ENCODE measurements around the gene GPR156.

GPR156 gene

DNA sequence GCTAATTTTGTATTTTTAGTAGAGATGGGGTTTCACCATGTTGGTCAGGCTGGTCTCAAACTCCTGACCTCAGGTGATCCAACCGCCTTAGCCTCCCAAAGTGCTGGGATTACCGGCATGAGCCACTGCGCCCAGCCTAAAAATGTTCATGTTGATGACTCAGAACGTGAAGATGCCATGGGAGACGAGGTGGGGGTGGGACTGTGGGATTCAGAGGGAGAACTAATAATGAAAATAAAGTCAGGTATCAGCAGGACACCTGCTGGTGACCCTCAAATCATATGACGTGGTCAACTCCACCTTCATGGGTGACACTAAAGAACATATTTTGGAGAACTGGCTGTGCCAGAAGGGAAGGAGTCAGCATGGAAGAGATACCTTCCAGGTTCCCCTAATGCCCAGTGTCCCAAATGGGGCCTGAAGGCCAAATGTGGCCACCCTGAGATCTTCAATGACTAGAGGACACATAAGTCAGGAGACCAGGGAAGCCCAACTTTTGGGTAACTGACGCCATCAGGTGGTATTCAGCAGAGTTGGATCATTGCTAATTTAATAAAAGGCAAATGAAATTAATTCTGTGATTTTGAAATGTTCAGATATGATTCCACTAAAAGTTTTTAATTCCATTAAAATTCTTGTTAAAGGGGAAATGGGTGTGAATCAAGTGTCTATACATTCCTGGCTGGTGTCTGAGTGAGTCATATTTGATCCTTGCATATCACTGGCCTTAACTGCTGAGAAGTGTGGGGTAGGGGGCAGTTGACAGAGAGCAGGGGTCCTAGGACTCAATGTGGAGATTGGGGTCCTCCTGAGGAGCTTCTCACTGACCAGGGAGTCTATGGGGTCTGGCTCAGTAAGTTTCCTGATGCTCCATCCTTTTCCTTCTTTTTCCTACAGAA, 102.2 kb downstream of the GPR156 start:
- Histone ChIP-seq H3K79me2 (ENCODE audit: low read length) (no peaks in the 10 kb centered on the region), H3K4me2 (ENCODE audit: low read depth, low read length) (no peak overlapping the region), H3K4me1 (ENCODE audit: low read length) (no peaks in the 10 kb centered on the region), H3K9ac (ENCODE audit: low read length) (no peak overlapping the region), H3K27ac (ENCODE audit: low read length) (no peak overlapping the region), H4K20me1 (ENCODE audit: insufficient read depth, low read length) (no peaks in the 10 kb centered on the region), H3K36me3 (replicated peaks; ENCODE audit: insufficient read depth, low read length) (no peaks in the 10 kb centered on the region), H3K4me3 (ENCODE audit: low read length) (no peak overlapping the region), H3K9me2 (replicated peaks; ENCODE audit: insufficient read depth, low read length) (no peaks in the 10 kb centered on the region), H3K9me3 (replicated peaks; ENCODE audit: insufficient read depth, low read length) (no peaks in the 10 kb centered on the region), H2AFZ (ENCODE audit: low read length) (no peak overlapping the region), H3F3A (ENCODE audit: insufficient read depth, low read length) (no peaks in the 10 kb centered on the region), H3K27me3 (replicated peaks; ENCODE audit: insufficient read depth, low read length) (no peaks in the 10 kb centered on the region)
- TF ChIP-seq EZH2phosphoT487 (IDR thresholded peaks at IDR 0.05; ENCODE audit: low read length) (no peak), EZH2 (optimal IDR thresholded peaks at IDR 0.05; ENCODE audit: low read depth, low read length) (no peak)
- TF ChIP-seq, protein P1, sequence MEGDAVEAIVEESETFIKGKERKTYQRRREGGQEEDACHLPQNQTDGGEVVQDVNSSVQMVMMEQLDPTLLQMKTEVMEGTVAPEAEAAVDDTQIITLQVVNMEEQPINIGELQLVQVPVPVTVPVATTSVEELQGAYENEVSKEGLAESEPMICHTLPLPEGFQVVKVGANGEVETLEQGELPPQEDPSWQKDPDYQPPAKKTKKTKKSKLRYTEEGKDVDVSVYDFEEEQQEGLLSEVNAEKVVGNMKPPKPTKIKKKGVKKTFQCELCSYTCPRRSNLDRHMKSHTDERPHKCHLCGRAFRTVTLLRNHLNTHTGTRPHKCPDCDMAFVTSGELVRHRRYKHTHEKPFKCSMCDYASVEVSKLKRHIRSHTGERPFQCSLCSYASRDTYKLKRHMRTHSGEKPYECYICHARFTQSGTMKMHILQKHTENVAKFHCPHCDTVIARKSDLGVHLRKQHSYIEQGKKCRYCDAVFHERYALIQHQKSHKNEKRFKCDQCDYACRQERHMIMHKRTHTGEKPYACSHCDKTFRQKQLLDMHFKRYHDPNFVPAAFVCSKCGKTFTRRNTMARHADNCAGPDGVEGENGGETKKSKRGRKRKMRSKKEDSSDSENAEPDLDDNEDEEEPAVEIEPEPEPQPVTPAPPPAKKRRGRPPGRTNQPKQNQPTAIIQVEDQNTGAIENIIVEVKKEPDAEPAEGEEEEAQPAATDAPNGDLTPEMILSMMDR (IDR thresholded peaks at IDR 0.05; ENCODE audit: low read length): peak; percentile 38
- DNase-seq: no peak

- Histone ChIP-seq H2AFZ (ENCODE audit: low read length) (no peak overlapping the region), H3K9me2 (replicated peaks; ENCODE audit: insufficient read depth, low read length) (no peaks in the 10 kb centered on the region), H3K9ac (ENCODE audit: low read length) (no peak overlapping the region), H3K27me3 (replicated peaks; ENCODE audit: insufficient read depth, low read length) (no peaks in the 10 kb centered on the region), H3K27ac (ENCODE audit: low read length) (no peak overlapping the region), H3K9me3 (replicated peaks; ENCODE audit: insufficient read depth, low read length) (no peaks in the 10 kb centered on the region), H4K20me1 (ENCODE audit: insufficient read depth, low read length) (no peaks in the 10 kb centered on the region), H3K4me2 (ENCODE audit: low read depth, low read length) (no peak overlapping the region), H3K4me1 (ENCODE audit: low read length) (no peaks in the 10 kb centered on the region), H3K36me3 (replicated peaks; ENCODE audit: insufficient read depth, low read length) (no peaks in the 10 kb centered on the region), H3K4me3 (ENCODE audit: low read length) (no peak overlapping the region), H3K79me2 (ENCODE audit: low read length) (no peaks in the 10 kb centered on the region), H3F3A (ENCODE audit: insufficient read depth, low read length) (no peaks in the 10 kb centered on the region)
- TF ChIP-seq EZH2 (optimal IDR thresholded peaks at IDR 0.05; ENCODE audit: low read depth, low read length) (no peak), EZH2phosphoT487 (IDR thresholded peaks at IDR 0.05; ENCODE audit: low read length) (no peak)
- TF ChIP-seq, protein P1 (IDR thresholded peaks at IDR 0.05; ENCODE audit: low read length): peak; percentile 13
- DNase-seq: no peak
Observed at GRCh38 chr3:120181632-120182031, 103.4 kb downstream of the GPR156 start.

- no peaks in the 10 kb centered on the region for H3K36me3 ChIP-seq (replicated peaks; ENCODE audit: insufficient read depth, low read length)
- H2AFZ ChIP-seq (ENCODE audit: low read length): no peak overlapping the region
- no peak overlapping the region for H3K4me3 ChIP-seq (ENCODE audit: low read length)
- H3K27ac ChIP-seq (ENCODE audit: low read length): no peak overlapping the region
- no peaks in the 10 kb centered on the region for H3F3A ChIP-seq (ENCODE audit: insufficient read depth, low read length)
- H3K9ac ChIP-seq (ENCODE audit: low read length): no peak overlapping the region
- no peak overlapping the region for H3K4me2 ChIP-seq (ENCODE audit: low read depth, low read length)
- H3K9me3 ChIP-seq (replicated peaks; ENCODE audit: insufficient read depth, low read length): no peaks in the 10 kb centered on the region
- no peaks in the 10 kb centered on the region for H3K9me2 ChIP-seq (replicated peaks; ENCODE audit: insufficient read depth, low read length)
- no peaks in the 10 kb centered on the region for H3K79me2 ChIP-seq (ENCODE audit: low read length)
- DNase-seq: no peak
- H3K27me3 ChIP-seq (replicated peaks; ENCODE audit: insufficient read depth, low read length): no peaks in the 10 kb centered on the region
- H3K4me1 ChIP-seq (ENCODE audit: low read length): no peaks in the 10 kb centered on the region
- H4K20me1 ChIP-seq (ENCODE audit: insufficient read depth, low read length): no peaks in the 10 kb centered on the region
- no peak for TF ChIP-seq EZH2 (optimal IDR thresholded peaks at IDR 0.05; ENCODE audit: low read depth, low read length)
Observed at GRCh38 chr3:120180731-120181412, 104.2 kb downstream of the GPR156 start.

Measured in MM.1S (cell line).